Adrenal gland (tissue), 12 donors: ENCODE data around the gene TRNAU1AP. TPM values are rescaled to one million over a fixed set of nuclear protein-coding genes. Genes with fewer than 3 reads are reported as not detected.
A peak's percentile ranks its signal among the peaks of the same experiment; 100 is the strongest.
"Not testable (repeated sequence)": the region's sequence is repeated elsewhere in the genome, so short reads cannot be mapped to it uniquely, and the experiment has no call there.

Experiments
- DNase-seq, 7 donors: peaks; one replicate each; pipeline ENCODE4 v3.0.0-alpha.2; 2019 to 2020
- H3K27ac ChIP-seq, 5 donors: fragments of 200-600 bp; sonication (generic) in 4 of 5; 1 replicate in 3 of 5; 2 replicates in 2 of 5; pipeline versions ENCODE4 v1.5.1 to v1.8.0; 2016 to 2020; ENCODE audit warnings: mild to moderate bottlenecking in 1 of 5
- H3K27me3 ChIP-seq: fragments of 200-600 bp; 2 replicates; pipeline ENCODE4 v1.8.0; 2021
- H3K36me3 ChIP-seq, 2 donors: fragments of 200-600 bp; replicated peaks in 1 of 2; 1 replicate in 1 of 2; 2 replicates in 1 of 2; pipeline versions ENCODE4 v1.5.1 to v1.8.0; 2018 to 2022
- H3K4me1 ChIP-seq, 2 donors: fragments of 200-600 bp; replicated peaks in 1 of 2; 1 replicate in 1 of 2; 2 replicates in 1 of 2; pipeline versions ENCODE4 v1.5.1 to v1.8.0; 2018 to 2021
- H3K4me3 ChIP-seq, 4 donors: fragments of 200-600 bp; sonication (generic) in 3 of 4; one replicate each; pipeline ENCODE4 v1.5.1; 2016 to 2018
- H3K9me3 ChIP-seq, 3 donors: fragments of 200-600 bp; sonication (generic) in 1 of 3; replicated peaks in 1 of 3; 1 replicate in 2 of 3; 2 replicates in 1 of 3; pipeline versions ENCODE4 v1.5.1 to v1.8.0; 2016 to 2021
- POLR2A ChIP-seq, 2 donors: fragments of 450-650 bp; IDR thresholded peaks; one replicate each; pipeline ENCODE4 v1.6.1; 2017; ENCODE audit warnings: antibody characterized with exemption in 2 of 2, mild to moderate bottlenecking in 2 of 2, moderate library complexity in 1 of 2
- WGBS, 4 donors: extraction: QIAGEN DNeasy Blood & Tissue Kit in 2 of 4; methylation state at CpG; one replicate each; pipeline versions ENCODE4 v1.1.5 to v1.1.7; 2013 to 2017; 5-methylcytosine and 5-hydroxymethylcytosine counted together
- intact Hi-C, 2 donors: fragments of 100-400 bp; cut with DNase I; formaldehyde crosslinking; loops; one replicate each; pipeline versions ENCODE4 v1.14.1 to v1.15.0; 2022 to 2023
- polyA plus RNA-seq, 3 donors: library from polyadenylated mRNA; stranded (reverse); fragments of 200-250 nt in 2 of 3; fragments of 350-450 nt in 1 of 3; fragmentation: Illumina TruSeq in 1 of 3; extraction: RNeasy Lipid Tissue Mini Kit (QIAGEN cat#74804) in 1 of 3; gene quantifications; one replicate each; pipeline ENCODE4 v1.2.3, GENCODE V29; 2013 to 2014
- total RNA-seq, 9 donors: library from RNA; depleted of rRNA in 4 of 9; stranded (reverse); fragments of >200 nt in 4 of 9; fragments of 120-200 nt in 1 of 9; fragmentation: NEBNext Ultra II Directional in 1 of 9; extraction: Animal tissue kit (Norgen Biotek cat#: 25700) in 1 of 9; gene quantifications; one replicate each; pipeline versions ENCODE4 v1.1.0 to v1.2.4, GENCODE V29; 2013 to 2023
- TF ChIP-seq, protein P1 (sequence below), 6 experiments: fragments of 450-650 bp in 4 of 6; fragments of 200-600 bp in 2 of 6; sonication (generic) in 1 of 6; IDR thresholded peaks; 1 replicate in 5 of 6; 2 replicates in 1 of 6; pipeline versions ENCODE4 v1.5.1 to v1.8.0; 2016 to 2021; ENCODE audit warnings: antibody characterized with exemption in 6 of 6, mild to moderate bottlenecking in 2 of 6, moderate library complexity in 1 of 6
- donor health status: healthy with polysubstance abuse.
- donor health status: Bipolar disorder and iron deficiency.
- donor health status: DM: yes; HTN: yes; CAD: no.
- donor health status: DM: no; HTN: no; CAD: no.
- donor health status: DM: no; HTN: no; CAD: no.
- donor health status: DM: yes; HTN: yes; CAD: no.

TRNAU1AP gene
- total and polyA plus RNA-seq, 12 donors, result 9.5 to 29.0 (median 19.5) TPM

GRCh38 chr1:28579401-28579800, 26.5 kb downstream of the TRNAU1AP start:
- Histone ChIP-seq H3K27me3 (no peaks in the 10 kb centered on the region), H3K36me3 (peaks cover 0 to 42% of the 10 kb centered on the region in 2 donors), H3K4me1 (peaks cover 5 to 15% of the 10 kb centered on the region in 2 donors), H3K27ac (peak overlapping the region in 1 of 5 donors; percentile 8), H3K4me3 (no peak overlapping the region), H3K9me3 (no peaks in the 10 kb centered on the region)
- TF ChIP-seq, protein P1, sequence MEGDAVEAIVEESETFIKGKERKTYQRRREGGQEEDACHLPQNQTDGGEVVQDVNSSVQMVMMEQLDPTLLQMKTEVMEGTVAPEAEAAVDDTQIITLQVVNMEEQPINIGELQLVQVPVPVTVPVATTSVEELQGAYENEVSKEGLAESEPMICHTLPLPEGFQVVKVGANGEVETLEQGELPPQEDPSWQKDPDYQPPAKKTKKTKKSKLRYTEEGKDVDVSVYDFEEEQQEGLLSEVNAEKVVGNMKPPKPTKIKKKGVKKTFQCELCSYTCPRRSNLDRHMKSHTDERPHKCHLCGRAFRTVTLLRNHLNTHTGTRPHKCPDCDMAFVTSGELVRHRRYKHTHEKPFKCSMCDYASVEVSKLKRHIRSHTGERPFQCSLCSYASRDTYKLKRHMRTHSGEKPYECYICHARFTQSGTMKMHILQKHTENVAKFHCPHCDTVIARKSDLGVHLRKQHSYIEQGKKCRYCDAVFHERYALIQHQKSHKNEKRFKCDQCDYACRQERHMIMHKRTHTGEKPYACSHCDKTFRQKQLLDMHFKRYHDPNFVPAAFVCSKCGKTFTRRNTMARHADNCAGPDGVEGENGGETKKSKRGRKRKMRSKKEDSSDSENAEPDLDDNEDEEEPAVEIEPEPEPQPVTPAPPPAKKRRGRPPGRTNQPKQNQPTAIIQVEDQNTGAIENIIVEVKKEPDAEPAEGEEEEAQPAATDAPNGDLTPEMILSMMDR (IDR thresholded peaks at IDR 0.05), result no peak
- no peak for TF ChIP-seq POLR2A (IDR thresholded peaks at IDR 0.05)
- WGBS, 4 donors, result 81 to 100% (median 100%) methylated on average over 1 of the region's 1 CpG
- DNase-seq, result no peak
- intact Hi-C loops, result no loop called here

DNA sequence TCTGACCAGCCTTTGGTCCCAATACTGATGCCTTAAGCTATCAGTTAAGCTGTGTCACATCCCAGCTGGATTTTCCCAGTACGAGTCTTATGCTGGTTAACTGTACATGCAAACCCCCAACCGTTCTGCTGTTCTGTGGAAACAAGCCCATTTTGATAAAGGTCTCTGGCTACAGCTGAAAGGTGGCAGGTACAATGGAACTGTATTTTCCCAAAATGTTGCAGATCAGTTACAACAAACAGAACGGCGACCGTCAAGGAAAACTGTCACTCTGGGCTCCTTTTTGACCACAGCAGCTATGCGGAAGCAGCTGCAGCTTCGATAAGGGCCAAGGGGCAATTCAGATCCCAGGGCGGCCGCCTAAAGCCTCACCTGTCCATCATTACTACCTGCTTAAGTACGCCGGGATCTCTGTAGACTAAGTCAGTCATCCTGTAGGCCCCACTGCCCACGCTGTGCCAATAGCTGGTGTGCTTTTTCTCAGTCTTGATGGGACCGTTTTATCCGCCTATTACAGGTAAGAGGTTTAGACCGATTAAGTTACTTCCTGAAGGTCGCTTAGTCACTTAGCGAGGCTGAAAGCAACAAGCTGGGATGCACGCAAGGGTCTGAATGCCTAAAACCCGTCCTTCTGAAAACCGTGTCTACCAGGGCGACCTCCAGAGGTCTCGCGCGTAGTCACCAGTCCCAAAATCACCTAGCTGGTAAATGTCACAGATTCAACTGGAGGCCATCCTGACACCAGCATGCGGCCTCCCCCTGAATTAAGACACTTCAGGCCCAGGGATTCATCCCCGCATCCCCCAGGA, 28.0 kb downstream of the TRNAU1AP start:
- 0 to 16% (median 6%) methylated on average over 8 to 26 of the region's 26 CpGs for WGBS, 4 donors
- Histone ChIP-seq H3K36me3 (peaks cover 0 to 37% of the 10 kb centered on the region in 2 donors), H3K4me3 (peak overlapping the region; percentile 59 to 95 (median 83)), H3K9me3 (no peaks in the 10 kb centered on the region), H3K4me1 (peaks cover 5 to 15% of the 10 kb centered on the region in 2 donors), H3K27me3 (no peaks in the 10 kb centered on the region), H3K27ac (peak overlapping the region; percentile 45 to 91 (median 82))
- intact Hi-C loops, result no loop called here
- TF ChIP-seq, protein P1 (IDR thresholded peaks at IDR 0.05), result no peak
- no peak for TF ChIP-seq POLR2A (IDR thresholded peaks at IDR 0.05)
- DNase-seq, result peak in 5 of 7 donors; percentile 42 to 71 (median 45)

- 0 to 2% (median 0%) methylated on average over 7 to 75 of the region's 75 CpGs for WGBS, 4 donors
- H3K4me1 ChIP-seq, result peaks cover 5 to 15% of the 10 kb centered on the region in 2 donors
- peaks cover 0 to 33% of the 10 kb centered on the region in 2 donors for H3K36me3 ChIP-seq
- peak overlapping the region; percentile 45 to 91 (median 82) for H3K27ac ChIP-seq
- peak; percentile 95 to 98 (median 97) for DNase-seq
- H3K4me3 ChIP-seq, result peak overlapping the region; percentile 59 to 95 (median 83)
- intact Hi-C loops, result no loop called here
- H3K27me3 ChIP-seq, result no peaks in the 10 kb centered on the region
- TF ChIP-seq POLR2A (IDR thresholded peaks at IDR 0.05), result peak; percentile 85 to 93
- TF ChIP-seq, protein P1 (IDR thresholded peaks at IDR 0.05), result peak in 4 of 6 experiments; percentile 16 to 54 (median 37)
- no peaks in the 10 kb centered on the region for H3K9me3 ChIP-seq
These were observed 28.8 kb downstream of the TRNAU1AP start for GRCh38 chr1:28581531-28582247.

GRCh38 chr1:28582248-28582615, 29.3 kb downstream of the TRNAU1AP start:
- H3K4me1 ChIP-seq, result peaks cover 5 to 15% of the 10 kb centered on the region in 2 donors

DNA sequence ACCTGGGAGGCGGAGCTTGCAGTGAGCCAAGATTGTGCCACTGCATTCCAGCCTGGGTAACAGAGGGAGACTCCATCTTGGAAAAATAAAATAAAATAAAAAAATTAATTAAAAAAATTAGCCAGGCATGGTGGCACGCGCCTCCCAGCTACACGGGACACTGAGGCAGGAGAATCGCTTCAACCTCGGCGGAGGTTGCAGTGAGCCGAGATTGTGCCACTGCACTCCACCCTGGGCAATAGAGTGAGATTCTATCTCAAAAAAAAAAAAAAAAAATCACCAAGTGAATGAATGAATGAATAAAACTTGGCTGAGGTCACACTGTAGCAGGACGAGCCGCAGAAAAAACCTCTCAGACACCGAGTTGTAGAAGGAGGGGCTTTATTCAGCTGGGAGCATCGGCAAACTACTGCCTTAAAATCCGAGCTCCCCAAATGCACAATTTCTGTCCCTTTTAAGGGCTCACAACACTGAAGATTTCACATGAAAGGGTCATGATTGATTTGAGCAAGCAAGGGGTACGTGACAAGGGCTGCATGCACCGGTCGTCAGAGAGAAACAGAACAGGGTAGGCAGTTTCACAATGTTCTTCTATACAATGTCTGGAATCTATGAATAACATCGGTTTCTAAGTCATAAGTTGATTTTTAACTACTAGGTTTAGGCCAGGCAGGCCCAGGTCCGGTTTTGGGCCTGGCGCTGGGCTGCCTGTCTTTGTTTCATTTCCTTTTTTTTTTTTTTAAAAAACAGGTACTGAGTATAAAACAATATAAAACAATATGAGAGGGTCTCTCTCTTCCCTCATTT, 33.9 kb downstream of the TRNAU1AP start:
- H3K4me1 ChIP-seq, H3K4me3 ChIP-seq, DNase-seq, H3K9me3 ChIP-seq, H3K27me3 ChIP-seq, intact Hi-C loops, H3K27ac ChIP-seq, H3K36me3 ChIP-seq: not testable (repeated sequence)
- WGBS, 4 donors, result 88 to 93% (median 91%) methylated on average over 19 of the region's 19 CpGs

More at GRCh38 chr1:28582248-28582615, 29.3 kb downstream of the TRNAU1AP start:
- Histone ChIP-seq H3K4me3 (peak overlapping the region in 3 of 4 donors; percentile 28 to 95 (median 85)), H3K9me3 (no peaks in the 10 kb centered on the region), H3K27me3 (no peaks in the 10 kb centered on the region), H3K27ac (peak overlapping the region; percentile 45 to 91 (median 82)), H3K36me3 (peaks cover 0 to 27% of the 10 kb centered on the region in 2 donors)
- 3 to 5% (median 4%) methylated on average over 10 of the region's 10 CpGs for WGBS, 4 donors
- TF ChIP-seq, protein P1 (IDR thresholded peaks at IDR 0.05), result no peak
- no peak for TF ChIP-seq POLR2A (IDR thresholded peaks at IDR 0.05)
- peak in 1 of 7 donors; percentile 12 for DNase-seq
- intact Hi-C loops, result no loop called here
